Measurements from ENCODE around the gene SLC35F3.

DNA sequence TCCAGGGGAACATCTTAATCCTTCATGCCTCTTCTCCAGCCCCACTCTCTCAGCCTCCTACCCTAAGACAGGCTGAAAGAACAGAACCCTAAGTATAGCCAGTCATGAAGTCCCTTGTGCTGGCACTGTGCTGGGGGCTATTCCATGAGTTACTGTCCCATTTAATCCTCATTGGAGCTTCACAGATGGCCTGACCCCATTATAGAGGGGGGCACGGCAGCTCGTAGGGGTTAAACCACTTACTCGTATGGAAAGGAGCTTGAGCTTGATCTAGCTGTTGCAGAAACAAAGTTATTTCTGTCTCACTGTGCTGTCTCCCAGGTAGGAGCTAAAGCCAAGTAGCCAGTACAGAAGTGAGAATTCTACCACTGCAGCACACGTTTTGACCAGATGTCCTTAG lies 265.6 kb downstream of the SLC35F3 start:
- TF ChIP-seq, protein P1, sequence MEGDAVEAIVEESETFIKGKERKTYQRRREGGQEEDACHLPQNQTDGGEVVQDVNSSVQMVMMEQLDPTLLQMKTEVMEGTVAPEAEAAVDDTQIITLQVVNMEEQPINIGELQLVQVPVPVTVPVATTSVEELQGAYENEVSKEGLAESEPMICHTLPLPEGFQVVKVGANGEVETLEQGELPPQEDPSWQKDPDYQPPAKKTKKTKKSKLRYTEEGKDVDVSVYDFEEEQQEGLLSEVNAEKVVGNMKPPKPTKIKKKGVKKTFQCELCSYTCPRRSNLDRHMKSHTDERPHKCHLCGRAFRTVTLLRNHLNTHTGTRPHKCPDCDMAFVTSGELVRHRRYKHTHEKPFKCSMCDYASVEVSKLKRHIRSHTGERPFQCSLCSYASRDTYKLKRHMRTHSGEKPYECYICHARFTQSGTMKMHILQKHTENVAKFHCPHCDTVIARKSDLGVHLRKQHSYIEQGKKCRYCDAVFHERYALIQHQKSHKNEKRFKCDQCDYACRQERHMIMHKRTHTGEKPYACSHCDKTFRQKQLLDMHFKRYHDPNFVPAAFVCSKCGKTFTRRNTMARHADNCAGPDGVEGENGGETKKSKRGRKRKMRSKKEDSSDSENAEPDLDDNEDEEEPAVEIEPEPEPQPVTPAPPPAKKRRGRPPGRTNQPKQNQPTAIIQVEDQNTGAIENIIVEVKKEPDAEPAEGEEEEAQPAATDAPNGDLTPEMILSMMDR (IDR thresholded peaks at IDR 0.05): no peak
- TF ChIP-seq POLR2A (IDR thresholded peaks at IDR 0.05): no peak

Measured in ovary (tissue), 3 donors.